Activated effector memory CD4-positive, alpha-beta T cell treated with Interleukin-2 at 50 U/mL for 16 hours (primary cell): Measurements from ENCODE around the gene PLXNA2.

Source experiments
- DNase-seq: peaks from one replicate; pipeline ENCODE4 v3.0.0-alpha.2; 2020

PLXNA2 gene

DNA sequence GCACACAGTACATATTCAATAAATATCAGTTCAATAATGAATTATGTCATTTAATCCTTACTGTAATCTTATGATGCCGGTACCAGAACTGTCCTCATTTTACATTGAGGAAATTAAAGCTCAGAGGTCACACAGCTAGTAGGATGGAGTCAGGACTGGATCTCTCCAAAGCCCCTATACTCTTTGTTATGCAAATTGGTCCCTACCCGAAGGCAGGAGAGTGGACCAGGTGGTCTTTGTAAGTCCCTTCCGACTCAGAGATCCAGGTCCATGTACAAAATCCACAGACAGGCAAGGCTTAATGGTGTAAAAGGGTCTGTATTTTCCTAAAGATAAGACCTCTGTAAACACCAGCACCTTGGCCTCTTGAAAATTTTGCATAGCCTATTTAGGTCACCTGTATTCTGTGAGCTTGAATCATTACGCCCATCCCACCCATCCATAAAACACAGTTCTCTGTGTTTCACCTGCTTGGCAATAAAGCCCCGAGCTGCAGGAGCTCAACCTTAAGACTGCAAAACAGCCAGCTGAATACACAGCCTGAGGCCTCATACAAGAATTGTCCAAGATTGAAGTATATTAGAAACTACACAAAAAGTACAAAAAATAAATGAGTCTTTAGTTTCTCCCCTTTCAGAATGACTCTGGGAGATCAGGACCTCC, 41.7 kb downstream of the PLXNA2 start:
- DNase-seq, result no peak

DNA sequence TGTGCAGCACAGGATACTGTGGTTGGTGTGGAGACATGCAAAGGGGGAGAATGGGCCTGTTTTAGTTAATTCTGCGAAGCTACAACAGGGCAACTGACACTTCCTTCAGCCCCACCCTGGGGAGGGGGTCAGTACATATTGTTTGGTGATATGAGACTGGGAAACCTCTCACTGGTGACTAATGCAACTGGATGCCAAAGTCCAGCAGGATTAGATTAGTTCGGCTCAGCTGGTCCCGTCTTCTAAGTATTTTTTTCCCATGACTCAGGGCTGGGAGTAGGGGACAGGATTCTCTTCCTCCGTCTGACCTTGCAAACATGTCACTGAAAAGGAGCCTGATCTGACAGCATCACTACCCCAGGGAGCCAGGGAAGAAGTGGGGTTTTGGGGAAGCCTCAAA, 43.0 kb downstream of the PLXNA2 start:
- no peak for DNase-seq

DNA sequence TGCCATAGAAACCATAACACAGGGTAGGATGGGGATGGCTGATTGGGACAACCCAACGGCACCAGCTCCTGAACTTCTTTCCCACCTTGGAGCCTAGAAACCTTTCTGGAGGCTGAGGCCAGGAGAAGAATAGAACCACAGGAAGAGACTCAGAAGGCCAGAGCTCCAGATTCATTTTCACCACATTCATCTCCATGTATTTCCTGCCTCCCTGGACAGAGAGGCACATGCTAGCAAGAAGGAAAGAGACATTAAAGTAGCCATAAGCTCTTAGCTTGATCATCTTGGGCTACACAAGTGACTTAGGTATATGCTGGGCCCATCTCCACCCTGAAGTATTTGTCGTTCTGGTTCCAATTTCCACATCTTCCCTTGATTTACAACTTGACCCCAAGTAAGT, 44.1 kb downstream of the PLXNA2 start:
- DNase-seq, result no peak

DNA sequence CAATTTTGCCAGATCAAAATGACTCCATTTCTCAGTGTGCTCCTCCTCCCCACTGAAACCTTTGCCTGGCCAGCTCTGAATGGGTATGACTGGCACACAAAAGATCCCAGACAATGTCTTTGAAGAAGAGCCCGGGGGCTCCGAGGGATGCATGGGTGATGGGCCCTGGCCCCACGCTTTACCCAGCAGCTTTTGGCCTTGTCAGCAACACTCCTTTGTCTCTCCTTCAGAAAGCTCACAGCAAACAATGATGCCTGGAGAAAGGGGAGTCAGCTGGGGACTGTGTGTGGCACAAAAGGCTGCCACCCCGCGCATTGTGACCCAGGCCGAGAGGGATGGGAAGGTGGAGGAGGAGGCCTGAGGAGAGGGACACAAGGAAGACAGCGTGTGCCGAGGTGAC, 45.9 kb downstream of the PLXNA2 start:
- no peak for DNase-seq

DNA sequence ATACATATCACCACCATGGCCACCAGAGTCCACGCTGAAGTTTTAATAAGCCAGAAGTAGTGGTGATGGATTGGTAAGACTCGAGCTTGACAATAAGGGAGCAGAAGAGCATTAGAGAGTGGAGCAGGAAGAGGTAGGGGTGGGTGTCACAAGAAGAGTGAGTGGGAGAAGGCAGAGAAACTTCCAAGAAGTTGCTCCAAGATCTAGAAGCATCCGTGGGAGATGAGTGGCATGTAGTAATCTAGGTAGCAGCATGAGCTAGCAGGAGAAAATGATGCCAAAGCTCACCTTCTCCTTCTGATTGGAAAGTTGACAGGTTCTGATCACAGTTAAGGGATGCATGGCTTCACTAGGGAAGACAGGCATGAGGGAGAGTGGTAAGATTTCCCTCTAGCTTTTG, 49.2 kb downstream of the PLXNA2 start:
- no peak for DNase-seq

DNA sequence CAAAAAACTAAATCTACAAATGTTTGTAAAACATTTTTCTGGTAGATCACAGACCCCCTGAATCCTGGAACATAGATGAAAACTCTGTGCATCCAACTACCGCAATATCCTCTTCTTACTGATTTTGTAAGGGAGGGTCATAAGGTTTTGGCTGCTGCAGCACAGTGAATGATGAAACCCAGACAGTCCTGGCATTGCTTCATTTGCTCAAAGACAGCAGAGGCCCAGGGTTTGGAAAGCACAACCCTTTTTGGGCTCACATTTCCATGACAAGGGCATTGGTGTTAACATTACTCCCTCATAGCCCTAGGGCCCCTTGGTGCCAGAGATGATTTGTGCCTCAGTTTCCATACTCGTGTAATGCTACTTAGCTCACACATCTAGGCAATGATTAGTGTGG, 51.2 kb downstream of the PLXNA2 start:
- DNase-seq, result no peak

DNA sequence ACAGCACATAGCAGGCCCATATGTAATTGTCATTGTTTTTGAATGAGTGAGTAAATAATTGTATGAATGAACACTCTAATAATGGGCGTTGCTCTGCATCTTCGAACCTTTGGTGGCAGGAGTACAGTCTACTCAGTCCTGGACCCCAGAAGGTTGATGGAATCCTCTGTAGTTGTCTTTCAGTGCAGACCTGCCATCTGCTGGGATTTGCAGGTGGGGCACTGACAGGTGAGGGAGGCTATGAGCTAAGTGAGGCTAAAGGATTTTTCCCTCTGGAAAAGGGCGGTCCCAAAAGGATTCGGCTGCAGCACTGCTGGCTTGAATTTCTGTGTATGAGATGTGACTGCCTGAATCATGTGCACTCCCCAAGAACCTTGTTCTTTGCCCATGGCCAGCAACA, 53.4 kb downstream of the PLXNA2 start:
- DNase-seq, result no peak

DNA sequence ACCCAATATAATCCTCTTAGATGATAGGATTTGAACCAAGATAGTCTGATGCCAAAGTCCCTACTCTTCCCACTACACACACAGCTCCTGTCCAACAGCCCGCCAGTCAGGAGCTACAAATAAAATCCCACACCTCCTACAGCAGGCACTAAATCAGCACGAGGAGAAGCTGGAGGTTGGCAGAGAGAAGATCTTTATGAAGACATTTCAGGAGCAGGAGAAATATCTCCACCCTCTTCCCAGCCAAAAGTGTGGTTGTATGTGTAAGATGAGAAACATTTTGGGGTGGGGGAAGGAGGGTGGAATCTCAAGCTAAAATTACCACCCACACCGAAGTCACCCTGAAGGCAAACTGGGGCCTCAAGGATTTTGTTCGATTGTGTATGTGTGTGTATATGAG, 54.5 kb downstream of the PLXNA2 start:
- DNase-seq, result no peak

DNA sequence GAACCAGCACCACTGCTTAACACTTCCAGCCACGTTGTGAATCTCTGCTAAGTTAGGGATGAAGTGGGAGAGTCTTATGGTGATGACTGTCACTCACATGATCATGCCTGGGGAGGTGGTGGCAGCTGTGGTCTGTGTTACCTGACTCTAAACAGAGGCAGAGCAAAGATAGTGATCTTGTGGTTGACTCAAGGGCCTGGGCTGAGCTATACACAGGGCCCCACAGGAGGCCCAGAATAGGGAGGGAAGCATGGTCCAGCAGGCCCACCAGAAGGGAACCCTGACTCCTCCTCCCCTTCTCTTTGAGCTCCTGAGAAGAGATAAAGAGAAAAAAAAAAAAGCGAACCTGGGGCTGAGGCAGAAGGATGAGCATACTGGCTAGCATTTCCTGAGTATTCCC, 55.0 kb downstream of the PLXNA2 start:
- no peak for DNase-seq

DNA sequence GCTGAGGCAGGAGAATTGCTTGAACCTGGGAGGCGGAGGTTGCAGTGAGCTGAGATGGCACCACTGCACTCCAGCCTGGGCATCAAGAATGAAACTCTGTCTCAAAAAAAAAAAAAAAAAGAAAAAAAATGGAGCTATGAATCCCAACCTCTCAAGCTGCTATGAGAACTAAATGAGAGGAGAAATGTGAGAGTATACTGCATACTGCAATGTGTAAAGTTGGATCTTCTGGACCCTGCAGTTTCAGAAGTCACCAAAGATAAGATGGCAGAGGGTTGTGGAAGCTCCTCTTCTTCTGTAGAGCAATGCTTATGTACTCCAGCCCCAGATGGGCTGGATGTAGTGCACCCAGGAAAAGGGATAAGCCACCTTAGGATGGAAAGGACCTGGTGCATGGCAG, 55.6 kb downstream of the PLXNA2 start:
- no peak for DNase-seq

DNA sequence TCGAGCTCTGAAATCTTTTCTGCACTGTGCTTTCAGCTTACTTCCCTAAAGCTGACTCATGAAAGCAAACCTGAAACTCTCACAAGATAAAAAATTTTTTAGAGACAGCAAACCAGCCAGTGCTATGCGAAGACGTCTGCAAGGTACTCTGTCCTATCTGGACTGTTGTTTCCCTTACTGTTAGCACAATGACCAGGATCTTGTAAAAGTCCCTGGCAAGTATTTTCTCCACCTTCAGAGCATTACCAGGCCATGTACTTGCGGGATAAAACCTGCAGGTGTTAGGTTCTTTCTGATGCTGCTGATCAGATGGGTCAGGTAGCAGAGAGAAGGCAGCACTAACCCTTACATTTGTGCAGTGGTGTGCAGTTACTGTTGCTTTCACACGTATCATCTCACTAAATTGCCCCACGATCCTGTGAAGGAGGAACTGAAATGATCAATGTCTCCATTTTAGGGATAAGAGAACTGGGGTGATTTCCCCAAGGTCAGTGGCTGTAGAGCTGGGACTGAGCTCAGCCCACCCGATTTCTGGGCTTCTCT, 56.6 kb downstream of the PLXNA2 start:
- DNase-seq, result no peak

DNA sequence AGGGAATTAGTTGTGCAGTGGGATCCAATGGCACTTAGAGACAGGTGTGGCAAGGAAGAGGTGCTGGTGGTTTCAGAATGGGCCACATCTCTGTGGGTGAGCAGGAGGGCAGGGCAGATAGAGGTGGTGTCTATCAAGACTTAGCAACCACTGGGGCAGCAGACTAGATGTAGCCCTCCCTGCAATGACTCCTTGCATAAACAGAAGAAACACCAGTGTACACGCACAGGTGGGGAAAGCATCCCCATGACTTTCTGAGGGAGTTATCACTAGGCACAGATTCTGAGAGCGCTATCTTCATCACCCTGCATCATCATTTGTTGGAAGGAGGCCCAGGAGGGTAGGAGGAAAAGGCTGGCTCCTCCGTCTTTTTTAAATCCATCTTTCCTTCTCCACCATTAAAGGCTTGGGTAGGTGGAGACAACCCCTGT, 58.4 kb downstream of the PLXNA2 start:
- DNase-seq, result no peak

DNA sequence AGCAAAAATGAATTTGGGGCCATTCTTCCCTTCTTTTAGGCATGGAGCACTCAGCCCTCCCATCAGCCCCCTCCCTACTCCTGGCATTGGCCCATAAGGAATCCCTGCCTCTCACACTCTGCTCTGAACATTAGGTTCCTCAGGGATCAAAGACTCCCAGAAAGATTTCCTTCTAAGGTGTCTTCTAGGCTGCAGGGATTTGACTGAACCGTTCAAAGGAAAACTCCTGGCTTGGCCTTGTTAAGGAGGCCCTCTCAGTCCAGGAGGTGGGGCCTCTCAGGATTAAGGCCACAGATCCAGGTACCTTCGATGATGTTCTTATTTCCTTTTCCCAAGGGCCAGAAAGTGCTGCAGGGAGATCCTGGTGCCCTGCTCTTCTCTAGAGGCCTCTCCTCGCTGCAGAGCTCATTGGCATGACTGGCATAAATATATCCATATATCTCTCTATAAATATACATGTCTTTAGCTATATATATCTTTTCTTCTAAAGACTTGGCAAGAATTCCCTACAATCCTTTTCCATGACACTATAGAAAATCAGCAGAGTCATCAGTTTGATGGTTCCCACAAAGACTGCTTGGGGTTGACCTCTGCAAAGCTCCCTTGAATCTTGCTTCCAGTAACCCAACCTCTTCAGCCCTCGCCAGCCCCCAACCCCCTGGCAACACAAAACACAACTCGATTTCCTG, 59.1 kb downstream of the PLXNA2 start:
- DNase-seq, result no peak

DNA sequence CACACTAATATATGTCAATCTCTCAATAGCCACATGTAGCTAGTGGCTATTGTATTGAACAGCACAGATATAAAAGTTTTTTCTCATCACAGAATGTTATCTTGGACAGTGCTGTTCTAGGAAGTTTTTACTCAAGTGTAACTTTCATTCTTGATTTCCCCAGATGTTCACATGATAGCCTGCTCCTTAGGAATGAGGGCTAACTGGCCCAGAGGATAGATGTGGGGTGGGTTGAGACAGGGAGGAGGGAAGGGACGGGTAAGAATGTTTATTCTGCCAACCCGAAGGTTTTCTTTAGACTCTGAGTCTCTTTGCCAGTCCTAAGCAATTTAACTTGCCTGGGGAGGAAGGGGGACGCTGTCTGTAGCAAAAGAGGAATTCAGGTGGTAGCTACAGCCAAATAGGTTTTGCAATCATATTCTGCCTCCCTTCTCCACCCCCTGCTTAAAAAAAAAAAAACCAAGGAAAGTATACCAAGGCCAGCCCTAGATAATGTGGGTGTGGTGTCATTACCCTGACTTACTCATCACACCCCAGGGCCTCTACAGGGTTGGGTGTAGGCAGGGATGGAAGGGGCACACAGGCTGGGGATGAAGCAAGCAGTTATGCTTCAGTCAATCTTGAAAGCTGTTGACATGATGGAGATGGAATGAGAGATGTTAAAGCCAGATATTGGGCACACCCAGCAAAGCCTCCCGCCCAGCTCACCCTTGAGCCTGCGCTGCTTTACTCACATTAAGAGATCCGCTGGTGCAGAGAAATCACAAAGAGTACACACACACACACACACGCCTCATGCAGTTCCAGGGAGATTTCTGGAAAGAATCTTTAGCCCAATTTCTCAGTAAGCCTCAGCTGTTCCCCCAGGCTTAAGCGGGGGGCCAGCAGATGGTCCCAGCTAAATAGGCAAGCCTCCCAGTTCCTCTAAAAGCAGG, 59.9 kb downstream of the PLXNA2 start:
- DNase-seq, result no peak

DNA sequence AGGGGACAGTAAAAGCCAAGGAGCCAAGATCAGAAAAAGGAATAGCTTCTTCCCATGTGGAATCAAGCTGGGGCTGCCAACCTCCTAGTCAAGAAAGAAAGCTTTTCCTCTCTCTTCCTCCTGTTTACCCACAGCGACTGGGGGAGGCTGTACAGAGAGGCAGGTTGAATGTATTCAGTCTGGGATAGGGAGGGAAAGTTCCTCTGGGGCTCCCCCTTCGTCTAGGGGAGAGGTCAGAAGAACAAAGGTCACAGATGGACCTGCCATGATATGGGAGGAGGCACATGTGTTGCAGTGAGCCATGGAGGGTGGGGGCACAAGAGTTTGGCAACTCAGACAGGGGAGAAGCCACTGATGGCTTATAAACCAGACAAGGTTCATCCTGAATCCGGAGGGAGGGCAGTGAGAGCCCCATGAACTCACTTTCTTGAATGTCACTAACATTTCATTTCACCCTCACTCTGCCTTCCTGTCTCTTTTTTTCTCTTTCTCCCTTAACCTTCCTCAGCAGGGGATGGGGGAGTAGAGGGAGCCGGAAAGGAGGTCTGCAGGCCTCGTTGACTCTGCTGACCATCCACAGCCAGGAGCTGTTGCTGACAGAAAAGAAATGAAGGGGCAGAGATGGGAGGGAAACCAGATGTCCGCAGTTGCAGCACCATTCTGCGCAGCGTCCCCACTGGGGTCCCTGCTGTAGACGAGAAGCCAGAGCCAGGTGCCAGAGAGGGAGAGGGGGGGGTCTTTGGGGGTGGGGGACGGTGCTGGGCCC, 61.1 kb downstream of the PLXNA2 start:
- DNase-seq, result no peak

DNA sequence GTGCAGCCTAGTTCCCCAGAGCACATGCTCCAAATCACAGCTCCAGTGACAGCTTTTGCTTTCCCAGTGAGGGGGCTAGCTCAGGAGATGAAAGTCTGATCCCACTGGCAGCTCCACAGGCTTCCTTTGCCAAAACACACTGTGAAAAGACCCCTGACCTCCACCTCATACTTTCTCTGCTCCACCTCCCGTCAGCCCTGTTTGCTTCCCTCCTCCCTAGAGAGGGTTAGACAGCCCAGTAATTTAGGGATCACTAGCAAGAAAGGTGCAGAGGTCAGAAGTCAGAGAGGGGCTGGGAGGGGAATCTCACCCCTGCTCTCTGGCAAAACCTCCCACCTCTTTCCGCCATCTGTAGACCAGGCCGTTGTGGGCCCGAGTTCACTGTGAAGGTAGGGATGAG, 62.8 kb downstream of the PLXNA2 start:
- no peak for DNase-seq

DNA sequence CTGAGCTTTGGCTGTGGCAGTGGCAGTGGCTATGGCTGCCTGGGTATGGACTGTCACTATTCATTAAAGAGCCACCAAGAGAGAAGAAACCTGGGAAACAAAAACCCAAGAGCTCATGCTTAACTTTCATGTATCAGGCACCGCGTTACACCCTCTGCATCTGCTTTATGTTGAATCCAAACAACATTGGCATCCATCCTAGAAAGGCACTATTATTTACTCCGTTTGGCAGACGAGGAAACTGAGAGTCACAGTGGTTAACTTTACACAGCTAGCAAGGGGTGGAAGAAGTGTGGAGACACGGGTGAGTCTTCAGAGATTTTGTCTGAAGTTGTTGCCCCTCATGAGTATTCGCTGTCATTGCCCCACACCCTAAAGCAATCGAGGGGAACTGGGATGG, 63.8 kb downstream of the PLXNA2 start:
- no peak for DNase-seq

DNA sequence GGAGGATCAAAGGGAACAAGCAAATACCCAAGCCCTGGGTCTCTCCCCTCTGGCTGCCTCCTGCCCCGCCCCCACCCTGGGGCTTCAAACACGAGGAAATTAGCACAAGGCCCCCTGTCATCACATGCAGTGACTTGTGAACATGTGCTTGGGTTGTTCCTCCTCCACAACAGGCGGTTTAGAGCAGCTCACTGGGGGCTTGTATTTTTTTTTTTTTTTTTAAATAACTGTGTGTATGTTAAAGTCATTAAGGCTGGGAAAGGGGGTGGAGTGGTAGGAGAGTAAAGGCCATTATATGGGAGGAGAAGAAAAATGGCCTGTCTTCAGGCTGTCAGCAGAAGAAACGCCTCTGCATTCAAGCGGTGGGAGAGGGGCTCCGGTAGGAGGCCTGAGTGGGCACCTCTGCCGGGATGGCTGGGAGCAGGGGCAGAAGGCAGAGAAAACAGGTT, 64.2 kb downstream of the PLXNA2 start:
- DNase-seq, result no peak

DNA sequence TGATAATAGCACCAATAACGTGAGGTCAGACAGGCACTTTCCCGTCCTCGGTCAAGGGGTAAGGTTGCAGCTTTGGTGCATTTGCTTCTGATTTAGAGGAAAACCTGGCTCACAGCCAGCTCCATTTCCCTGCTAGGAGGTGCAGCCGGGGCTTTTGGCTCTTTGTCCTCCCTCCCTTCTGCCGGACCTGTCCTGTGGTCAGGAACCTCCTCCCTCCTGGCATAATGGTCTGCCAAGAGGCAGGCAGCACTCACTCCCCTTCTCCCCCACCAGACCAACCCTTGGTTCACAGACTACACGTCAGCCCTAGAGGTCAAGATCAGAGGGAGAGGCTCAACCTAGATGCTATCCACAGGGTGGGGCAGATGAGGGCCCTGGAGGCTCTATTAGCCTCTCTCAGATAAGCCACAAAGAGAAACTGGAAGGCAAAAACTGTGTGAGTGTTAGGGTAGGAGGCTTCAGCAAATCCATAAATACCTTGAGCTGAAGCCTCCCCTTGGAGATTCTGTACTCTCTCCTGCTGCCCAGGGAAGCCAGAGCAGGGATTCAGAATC, 64.8 kb downstream of the PLXNA2 start:
- DNase-seq, result no peak

DNA sequence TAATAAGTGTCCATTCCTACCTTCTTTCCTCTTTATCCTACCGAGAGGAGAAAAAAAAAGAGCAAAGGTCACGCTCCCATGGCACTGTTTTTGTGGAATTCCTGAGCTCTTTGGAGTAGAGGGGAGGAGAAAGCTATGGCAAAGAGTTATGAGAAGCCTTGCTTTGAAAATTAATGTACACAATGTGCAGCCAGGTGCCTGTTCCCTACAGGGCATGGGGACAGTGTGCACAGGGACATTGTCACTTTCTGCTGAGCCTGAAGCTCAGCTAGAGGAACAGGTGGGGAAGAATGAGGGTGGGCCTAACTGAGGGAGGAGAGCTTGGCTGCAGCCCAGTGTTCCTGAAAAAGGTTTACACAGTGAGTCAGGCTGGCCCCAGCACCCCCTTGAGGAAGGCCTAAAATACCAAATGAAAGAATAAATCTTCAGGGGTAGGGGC, 66.1 kb downstream of the PLXNA2 start:
- no peak for DNase-seq

DNA sequence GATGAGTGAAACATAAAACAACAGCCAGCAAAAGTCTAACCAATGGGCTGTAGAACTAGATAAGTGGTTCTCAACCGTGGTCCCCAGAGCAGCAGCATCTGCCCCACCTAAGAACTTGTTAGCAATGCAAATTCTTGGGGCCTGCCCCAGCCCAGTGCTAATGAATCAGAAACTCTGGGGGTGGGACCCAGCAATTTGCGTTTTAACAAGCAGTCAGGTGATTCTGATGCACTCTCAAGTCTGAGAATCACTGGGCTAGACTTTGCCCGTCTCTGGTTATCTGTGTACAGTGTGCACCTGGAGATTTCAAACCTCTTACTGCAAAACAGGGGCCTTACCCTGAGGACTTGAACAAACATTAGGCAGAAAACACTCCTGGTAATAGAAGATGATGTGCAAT, 66.5 kb downstream of the PLXNA2 start:
- DNase-seq, result no peak

DNA sequence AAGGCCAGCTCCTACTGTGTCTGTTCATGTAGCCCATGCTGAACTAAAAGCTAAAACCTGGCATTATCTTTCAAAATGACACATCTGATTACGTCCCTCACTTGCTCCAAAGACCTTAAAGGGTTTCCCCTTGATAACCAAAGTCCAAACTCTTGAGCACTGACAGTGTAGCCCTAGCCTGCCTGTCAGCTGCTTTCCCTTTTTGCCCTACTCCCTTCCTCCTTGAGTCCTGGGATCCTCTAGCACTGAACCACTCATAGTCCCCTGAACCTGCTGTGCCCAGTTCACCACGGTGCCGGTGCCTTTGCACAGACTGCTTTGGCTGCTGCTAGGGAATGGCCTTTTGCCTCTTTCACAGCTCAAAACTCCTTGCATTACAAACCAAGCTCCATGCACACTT, 67.5 kb downstream of the PLXNA2 start:
- no peak for DNase-seq
